GM19324 (cell line): ENCODE measurements around the gene SCGB1D1.

Source experiments
- ATAC-seq: cut with Tn5 transposase; IDR thresholded peaks from one replicate; pipeline ENCODE4 v1.9.1; 2021; ENCODE audit warnings: mild to moderate bottlenecking, moderate library complexity; ENCODE audit not compliant: unreplicated experiment, low FRiP score

The SCGB1D1 gene

GRCh38 chr11:62221498-62221897 is 31.5 kb downstream of the SCGB1D1 start:
- no peak for ATAC-seq

- ATAC-seq = no peak
Measured at GRCh38 chr11:62223095-62223494, 33.1 kb downstream of the SCGB1D1 start.

- no peak for ATAC-seq
Measured at GRCh38 chr11:62233730-62234129, 43.7 kb downstream of the SCGB1D1 start.

GRCh38 chr11:62236187-62236586 is 46.2 kb downstream of the SCGB1D1 start:
- no peak for ATAC-seq

GRCh38 chr11:62237499-62237898 is 47.5 kb downstream of the SCGB1D1 start:
- no peak for ATAC-seq

- no peak for ATAC-seq
Measured at GRCh38 chr11:62238151-62238550, 48.1 kb downstream of the SCGB1D1 start.

- ATAC-seq = no peak
Measured at GRCh38 chr11:62241095-62241494, 51.1 kb downstream of the SCGB1D1 start.

- ATAC-seq = no peak
Measured at GRCh38 chr11:62242021-62242420, 52.0 kb downstream of the SCGB1D1 start, which contains the start of gene SCGB1D2. Gene SCGB1D2 (plus strand): TSS chr11:62242239. CDS start chr11:62242308, 69 bp downstream.
